ENCODE data around the gene TNKS1BP1.

DNA sequence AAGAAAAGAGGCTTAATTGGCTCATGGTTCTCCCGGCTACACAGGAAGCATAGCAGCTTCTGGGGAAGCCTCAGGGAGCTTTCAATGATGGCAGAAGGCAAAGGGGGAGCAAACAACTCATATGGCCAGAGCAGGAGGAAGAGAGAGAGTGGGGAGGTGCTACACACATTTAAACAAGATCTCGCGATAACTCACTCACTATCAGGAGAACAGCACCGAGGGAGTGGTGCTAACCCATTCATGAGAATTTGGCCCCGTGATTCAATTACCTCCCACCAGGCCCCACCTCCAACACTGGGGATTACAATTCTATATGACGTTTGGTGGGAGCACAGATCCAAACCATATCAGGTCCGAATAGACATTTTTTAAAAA lies 46.0 kb downstream of the TNKS1BP1 start:
- TF ChIP-seq POLR2A (IDR thresholded peaks at IDR 0.05; ENCODE audit: low read length): no peak
- no peak for TF ChIP-seq GATA1 (IDR thresholded peaks at IDR 0.05; ENCODE audit: low read depth, low read length)
